ENCODE results near the gene SLC15A1. TPM values are rescaled to one million over a fixed set of nuclear protein-coding genes. Genes with fewer than 3 reads are reported as not detected.

SLC15A1 gene
- total RNA-seq, 2 experiments from 2014 or later = not detected

- TF ChIP-seq EZH2phosphoT487 (IDR thresholded peaks at IDR 0.05; ENCODE audit: borderline replicate concordance, low read depth, low read length) (no peak), CTCF (conservative IDR thresholded peaks at IDR 0.05; ENCODE audit: low read length) (no peak)
- Histone ChIP-seq H3K4me2 (ENCODE audit: low read length) (no peak overlapping the region), H3K4me1 (ENCODE audit: insufficient read depth, low read length, poor library complexity, severe bottlenecking) (no peaks in the 10 kb centered on the region), H3K36me3 (ENCODE audit: insufficient read depth, low read length) (no peaks in the 10 kb centered on the region), H3K27ac (ENCODE audit: low read depth, low read length, poor library complexity, severe bottlenecking) (no peak overlapping the region), H3K4me3 (ENCODE audit: low read depth, low read length, poor library complexity, severe bottlenecking) (no peak overlapping the region), H3K79me2 (ENCODE audit: insufficient read depth, low read depth, low read length) (no peaks in the 10 kb centered on the region), H4K20me1 (ENCODE audit: insufficient read depth, low read length) (no peaks in the 10 kb centered on the region), H2AFZ (ENCODE audit: low read length) (no peak overlapping the region), H3K9me2 (ENCODE audit: insufficient read depth, low read length) (no peaks in the 10 kb centered on the region), H3K9me3 (ENCODE audit: low read length) (no peaks in the 10 kb centered on the region)
- POLR2A ChIA-PET = no interaction called here
- CTCF ChIA-PET (ENCODE audit: unreplicated experiment) = no interaction called here
- no TSS peak for BruUV-seq (replicated peaks)
- intact Hi-C loops (cut with micrococcal nuclease; ENCODE audit: unreplicated experiment) = no loop called here
- DNase-seq (ENCODE audit: low spot score) = no peak
Measured at GRCh38 chr13:98649861-98650260, 102.6 kb downstream of the SLC15A1 start.

DNA sequence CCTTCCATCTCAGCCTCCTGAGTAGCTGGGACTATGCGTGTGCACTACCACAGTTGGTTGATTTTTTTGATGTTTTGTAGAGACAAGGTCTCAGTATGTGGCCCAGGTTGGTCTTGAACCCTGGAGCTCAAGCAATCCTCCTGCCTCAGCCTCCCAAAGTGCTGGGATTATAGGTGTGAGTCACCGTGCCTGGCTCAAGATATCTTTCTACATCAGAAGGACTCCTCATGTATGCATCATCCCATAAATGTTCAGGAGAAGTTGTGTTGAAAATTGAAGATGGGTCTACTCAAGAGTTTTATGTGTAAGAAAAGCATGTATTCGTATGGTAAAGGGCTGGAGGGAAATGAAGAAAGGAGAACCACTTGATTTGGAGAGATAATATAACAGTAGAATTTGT lies 103.8 kb downstream of the SLC15A1 start:
- CTCF ChIA-PET (ENCODE audit: unreplicated experiment) = no interaction called here
- Histone ChIP-seq H4K20me1 (ENCODE audit: insufficient read depth, low read length) (no peaks in the 10 kb centered on the region), H3K27ac (ENCODE audit: low read depth, low read length, poor library complexity, severe bottlenecking) (no peak overlapping the region), H3K36me3 (ENCODE audit: insufficient read depth, low read length) (no peaks in the 10 kb centered on the region), H2AFZ (ENCODE audit: low read length) (no peak overlapping the region), H3K4me2 (ENCODE audit: low read length) (no peak overlapping the region), H3K9me2 (ENCODE audit: insufficient read depth, low read length) (no peaks in the 10 kb centered on the region), H3K4me1 (ENCODE audit: insufficient read depth, low read length, poor library complexity, severe bottlenecking) (no peaks in the 10 kb centered on the region), H3K79me2 (ENCODE audit: insufficient read depth, low read depth, low read length) (no peaks in the 10 kb centered on the region), H3K4me3 (ENCODE audit: low read depth, low read length, poor library complexity, severe bottlenecking) (no peak overlapping the region), H3K9me3 (ENCODE audit: low read length) (no peaks in the 10 kb centered on the region)
- BruUV-seq (replicated peaks) = no TSS peak
- no peak for TF ChIP-seq EZH2phosphoT487 (IDR thresholded peaks at IDR 0.05; ENCODE audit: borderline replicate concordance, low read depth, low read length)
- TF ChIP-seq CTCF (conservative IDR thresholded peaks at IDR 0.05; ENCODE audit: low read length) = no peak
- intact Hi-C loops (cut with micrococcal nuclease; ENCODE audit: unreplicated experiment) = no loop called here
- POLR2A ChIA-PET = no interaction called here
- DNase-seq (ENCODE audit: low spot score) = no peak

DNA sequence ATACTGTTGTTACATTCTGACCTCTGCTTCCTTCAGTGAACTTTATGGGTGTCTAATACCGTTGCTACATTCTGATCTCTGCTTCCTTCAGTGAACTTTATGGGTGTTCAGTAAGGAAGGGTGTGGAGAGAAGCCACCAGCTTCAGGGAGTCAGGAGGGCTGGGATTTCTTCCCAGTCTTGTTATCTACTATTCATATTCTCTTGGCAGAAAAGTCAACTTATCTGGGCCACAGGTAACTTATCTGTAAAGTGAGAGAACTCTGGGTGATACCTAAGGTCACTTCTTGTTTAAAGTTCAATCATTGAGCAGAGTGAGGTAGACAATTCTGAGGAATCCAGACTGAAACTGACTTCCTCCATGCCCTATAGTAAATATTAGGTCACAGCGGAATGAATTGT lies 104.3 kb downstream of the SLC15A1 start:
- ChIA-PET CTCF (ENCODE audit: unreplicated experiment) (no interaction called here), POLR2A (interaction anchor here (0.6 kb wide), 1 partner anchor 245 kb away, joined by 3 read pairs; no protein-coding TSS in a partner anchor)
- Histone ChIP-seq H3K27ac (ENCODE audit: low read depth, low read length, poor library complexity, severe bottlenecking) (no peak overlapping the region), H3K9me3 (ENCODE audit: low read length) (no peaks in the 10 kb centered on the region), H3K4me3 (ENCODE audit: low read depth, low read length, poor library complexity, severe bottlenecking) (no peak overlapping the region), H4K20me1 (ENCODE audit: insufficient read depth, low read length) (no peaks in the 10 kb centered on the region), H2AFZ (ENCODE audit: low read length) (no peak overlapping the region), H3K9me2 (ENCODE audit: insufficient read depth, low read length) (no peaks in the 10 kb centered on the region), H3K36me3 (ENCODE audit: insufficient read depth, low read length) (no peaks in the 10 kb centered on the region), H3K4me2 (ENCODE audit: low read length) (no peak overlapping the region), H3K79me2 (ENCODE audit: insufficient read depth, low read depth, low read length) (no peaks in the 10 kb centered on the region), H3K4me1 (ENCODE audit: insufficient read depth, low read length, poor library complexity, severe bottlenecking) (no peaks in the 10 kb centered on the region)
- DNase-seq (ENCODE audit: low spot score) = no peak
- intact Hi-C loops (cut with micrococcal nuclease; ENCODE audit: unreplicated experiment) = no loop called here
- TF ChIP-seq EZH2phosphoT487 (IDR thresholded peaks at IDR 0.05; ENCODE audit: borderline replicate concordance, low read depth, low read length) (no peak), CTCF (conservative IDR thresholded peaks at IDR 0.05; ENCODE audit: low read length) (no peak)
- BruUV-seq (replicated peaks) = no TSS peak

All from OCI-LY7 (cell line).